Measurements from ENCODE around the gene ATP5MC2.
"Not testable (repeated sequence)": the region's sequence is repeated elsewhere in the genome, so short reads cannot be mapped to it uniquely, and the experiment has no call there.

ATP5MC2 gene

GRCh38 chr12:53675701-53676607, at the start of gene ATP5MC2:
Gene ATP5MC2, minus strand, starts transcription at chr12:53676083. Its CDS starts 3,469 bp downstream, at chr12:53672614.
- peak; percentile 99 for TF ChIP-seq CTCF (IDR thresholded peaks at IDR 0.05; ENCODE audit: borderline replicate concordance, control extremely low read depth, extremely low read depth, insufficient read depth, missing control alignments)
- in situ Hi-C loops (cut with MboI; ENCODE audit: low sequenced_read_pairs, unreplicated experiment), result loop anchor here (5.0 kb wide), 1 partner anchor 129 kb away; no protein-coding TSS in a partner anchor
- peak; percentile 99 for DNase-seq (ENCODE audit: low spot score)

DNA sequence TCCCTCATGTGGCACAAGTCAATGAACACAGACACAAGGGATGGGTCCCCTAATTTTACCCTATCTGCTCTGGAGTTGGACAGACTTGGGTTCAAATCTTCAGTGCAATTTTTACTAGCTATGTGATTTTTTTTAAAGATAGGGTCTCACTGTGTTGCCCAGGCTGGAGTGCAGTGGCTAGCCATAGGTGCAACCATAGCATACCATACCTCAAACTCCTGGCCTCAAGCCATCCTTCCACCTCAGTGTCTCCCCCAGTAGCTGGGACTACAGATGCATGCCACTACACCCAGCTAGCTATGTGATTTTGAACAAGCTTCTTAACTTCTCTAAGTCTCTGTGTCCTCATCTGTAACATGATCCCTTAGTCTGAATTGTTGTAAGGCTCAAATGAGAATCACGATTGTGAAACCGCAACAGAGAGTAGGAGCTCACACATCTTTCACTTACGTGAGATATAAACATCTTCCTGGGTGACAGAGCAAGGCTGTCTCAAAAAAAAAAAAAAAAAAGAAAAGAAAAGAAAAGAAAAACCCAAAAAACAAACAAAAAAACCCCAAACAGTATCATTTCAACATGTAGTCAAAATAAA, 46.7 kb upstream of the ATP5MC2 start:
- in situ Hi-C loops (cut with MboI; ENCODE audit: low sequenced_read_pairs, unreplicated experiment), result no loop called here
- TF ChIP-seq CTCF (IDR thresholded peaks at IDR 0.05; ENCODE audit: borderline replicate concordance, control extremely low read depth, extremely low read depth, insufficient read depth, missing control alignments), result no peak
- peak; percentile 52 for DNase-seq (ENCODE audit: low spot score)

DNA sequence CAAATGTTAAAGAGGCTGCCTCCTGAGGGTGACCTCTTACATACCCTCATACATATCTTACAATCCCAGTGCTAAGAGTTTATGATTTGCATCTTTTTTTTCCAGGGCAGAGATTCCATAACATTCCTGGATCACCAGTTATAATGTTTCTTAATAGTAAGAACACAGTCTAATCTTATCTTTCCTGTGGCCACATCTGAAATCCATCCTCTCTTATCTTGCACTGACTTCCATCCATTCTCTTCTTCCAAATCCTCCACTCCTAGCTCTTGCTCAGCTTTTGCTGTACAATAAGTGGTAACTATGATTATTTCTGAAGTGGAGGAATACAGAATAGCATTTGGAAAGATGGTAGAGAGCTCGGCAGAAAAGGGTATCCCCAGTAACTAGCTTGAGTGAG, 45.1 kb upstream of the ATP5MC2 start:
- in situ Hi-C loops (cut with MboI; ENCODE audit: low sequenced_read_pairs, unreplicated experiment), result no loop called here
- no peak for TF ChIP-seq CTCF (IDR thresholded peaks at IDR 0.05; ENCODE audit: borderline replicate concordance, control extremely low read depth, extremely low read depth, insufficient read depth, missing control alignments)
- no peak for DNase-seq (ENCODE audit: low spot score)

GRCh38 chr12:53719649-53720048, 43.8 kb upstream of the ATP5MC2 start:
- in situ Hi-C loops (cut with MboI; ENCODE audit: low sequenced_read_pairs, unreplicated experiment), result no loop called here
- no peak for TF ChIP-seq CTCF (IDR thresholded peaks at IDR 0.05; ENCODE audit: borderline replicate concordance, control extremely low read depth, extremely low read depth, insufficient read depth, missing control alignments)
- DNase-seq (ENCODE audit: low spot score), result no peak

GRCh38 chr12:53718567-53718966, 42.7 kb upstream of the ATP5MC2 start:
- DNase-seq (ENCODE audit: low spot score); in situ Hi-C loops (cut with MboI; ENCODE audit: low sequenced_read_pairs, unreplicated experiment): not testable (repeated sequence)

GRCh38 chr12:53717319-53717718, 41.4 kb upstream of the ATP5MC2 start:
- DNase-seq (ENCODE audit: low spot score), result no peak
- in situ Hi-C loops (cut with MboI; ENCODE audit: low sequenced_read_pairs, unreplicated experiment), result no loop called here
- TF ChIP-seq CTCF (IDR thresholded peaks at IDR 0.05; ENCODE audit: borderline replicate concordance, control extremely low read depth, extremely low read depth, insufficient read depth, missing control alignments), result no peak

DNA sequence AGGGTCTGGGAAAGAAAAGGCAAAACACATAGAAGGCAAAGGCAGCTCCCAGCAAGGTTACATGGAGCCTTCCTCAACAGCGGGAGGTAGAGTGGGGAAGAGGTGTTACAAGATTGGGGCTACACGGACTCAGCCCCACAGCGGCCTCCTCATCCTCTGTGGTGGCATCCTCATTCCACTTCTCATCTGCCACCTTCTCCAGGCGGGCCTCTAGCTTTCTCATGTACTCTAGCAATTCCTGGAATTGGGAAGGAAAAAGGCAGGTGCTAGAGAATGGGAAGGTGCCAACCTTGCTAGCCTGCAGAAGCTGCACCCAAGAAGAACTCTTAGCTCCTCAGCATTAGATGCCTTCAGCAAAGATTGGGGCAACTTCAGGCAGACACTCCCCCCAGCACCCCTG, 38.1 kb upstream of the ATP5MC2 start:
- in situ Hi-C loops (cut with MboI; ENCODE audit: low sequenced_read_pairs, unreplicated experiment), result no loop called here
- DNase-seq (ENCODE audit: low spot score), result no peak
- TF ChIP-seq CTCF (IDR thresholded peaks at IDR 0.05; ENCODE audit: borderline replicate concordance, control extremely low read depth, extremely low read depth, insufficient read depth, missing control alignments), result no peak
